Fibroblast of gingiva (primary cell): Measurements from ENCODE around the gene NANS.
A peak's percentile ranks its signal among the peaks of the same experiment; 100 is the strongest.
"Not testable (repeated sequence)": the region's sequence is repeated elsewhere in the genome, so short reads cannot be mapped to it uniquely, and the experiment has no call there.

Experiments
- DNase-seq: peaks from one replicate; pipeline ENCODE4 v3.0.0-alpha.2; 2011; ENCODE audit warnings: low read depth

The NANS gene, protein sequence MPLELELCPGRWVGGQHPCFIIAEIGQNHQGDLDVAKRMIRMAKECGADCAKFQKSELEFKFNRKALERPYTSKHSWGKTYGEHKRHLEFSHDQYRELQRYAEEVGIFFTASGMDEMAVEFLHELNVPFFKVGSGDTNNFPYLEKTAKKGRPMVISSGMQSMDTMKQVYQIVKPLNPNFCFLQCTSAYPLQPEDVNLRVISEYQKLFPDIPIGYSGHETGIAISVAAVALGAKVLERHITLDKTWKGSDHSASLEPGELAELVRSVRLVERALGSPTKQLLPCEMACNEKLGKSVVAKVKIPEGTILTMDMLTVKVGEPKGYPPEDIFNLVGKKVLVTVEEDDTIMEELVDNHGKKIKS

GRCh38 chr9:98056269-98057137 is at the start of gene NANS:
TSS of gene NANS (plus strand) at chr9:98056732. CDS start at chr9:98056809, 77 bp downstream.
- DNase-seq: peak; percentile 92

GRCh38 chr9:98007251-98007928 is 49.1 kb upstream of the NANS start:
- DNase-seq: peak; percentile 6

DNA sequence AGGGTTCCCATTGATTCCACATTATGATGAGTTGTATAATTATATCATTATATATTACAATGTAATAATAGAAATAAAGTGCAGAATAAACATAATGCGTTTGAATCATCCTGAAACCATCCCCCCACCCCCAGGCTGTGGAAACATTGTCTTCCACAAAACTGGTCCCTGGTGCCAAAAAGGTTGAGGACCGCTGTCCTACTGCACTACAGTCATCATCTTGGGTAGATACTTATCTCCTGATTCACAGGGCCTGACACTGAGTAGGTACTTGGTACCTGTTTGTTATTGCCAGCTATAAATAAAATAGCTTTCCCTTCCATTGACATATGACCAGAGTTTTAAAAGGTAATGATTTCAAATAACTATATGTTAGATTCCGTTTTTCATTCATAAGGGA is 47.8 kb upstream of the NANS start:
- no peak for DNase-seq

- no peak for DNase-seq
These were observed 47.1 kb upstream of the NANS start for GRCh38 chr9:98009437-98009836.

DNA sequence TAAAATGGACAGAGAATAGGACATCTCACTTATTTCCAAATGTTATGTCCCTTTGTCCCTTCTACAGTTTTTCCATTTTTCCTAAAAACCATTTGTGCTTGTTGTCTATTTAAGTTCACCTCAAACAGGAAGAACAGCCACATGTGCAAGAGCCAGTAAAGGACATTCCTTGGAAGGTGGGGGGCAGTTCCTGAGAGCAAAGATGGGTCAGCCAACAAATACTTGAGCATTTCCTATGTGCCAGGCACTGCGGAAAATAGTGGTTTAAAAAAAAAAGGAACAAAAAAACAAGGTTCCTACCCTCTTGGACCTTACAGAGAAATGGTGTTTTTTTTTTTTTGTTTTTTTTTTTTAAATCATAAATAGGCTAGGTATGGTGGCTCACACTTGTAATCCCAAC is 46.6 kb upstream of the NANS start:
- DNase-seq: peak; percentile 46

DNA sequence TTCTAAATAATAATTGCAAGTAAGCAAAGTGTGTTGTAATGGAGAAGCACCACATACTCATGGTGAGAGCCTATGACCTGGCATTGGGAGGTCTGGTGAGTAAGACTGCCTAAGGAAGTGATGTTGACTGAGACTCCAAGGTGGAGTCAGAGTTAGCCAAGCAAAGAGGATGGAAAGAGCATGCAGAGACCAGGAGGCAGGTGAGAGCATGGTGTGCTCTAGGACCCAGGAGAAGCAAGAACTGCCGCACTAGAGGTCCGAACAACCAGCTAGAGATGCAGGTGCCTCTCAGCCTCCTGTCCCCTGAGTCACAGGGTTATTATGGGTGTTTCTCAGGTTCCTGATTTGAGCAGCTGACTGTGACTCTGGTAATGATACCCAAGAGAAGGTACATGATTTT is 46.1 kb upstream of the NANS start:
- peak; percentile 13 for DNase-seq

- no peak for DNase-seq
These were observed 45.4 kb upstream of the NANS start for GRCh38 chr9:98011122-98011521.

GRCh38 chr9:98016137-98016680 is 40.3 kb upstream of the NANS start:
- no peak for DNase-seq

DNA sequence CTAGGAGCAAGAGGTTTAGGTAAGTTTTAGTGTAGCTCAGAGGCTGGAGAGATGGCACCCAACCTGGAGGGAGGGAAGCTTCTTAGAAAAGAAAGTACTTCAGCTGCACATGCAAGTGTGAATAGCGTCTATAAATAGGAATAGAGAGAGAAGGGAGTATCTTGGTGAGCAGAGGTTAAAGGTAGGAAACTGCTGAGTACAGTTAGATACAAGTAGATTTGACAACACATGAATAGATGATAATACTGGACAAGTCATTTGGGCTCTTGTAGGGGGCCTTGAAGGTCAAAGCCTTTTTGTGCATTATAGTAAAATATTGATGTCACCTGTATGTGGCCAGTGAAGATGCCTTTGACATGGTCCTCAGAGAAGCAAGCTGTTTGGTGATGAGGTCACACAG is 39.2 kb upstream of the NANS start:
- DNase-seq: no peak

- DNase-seq: no peak
These were observed 38.2 kb upstream of the NANS start for GRCh38 chr9:98018347-98018746.

DNA sequence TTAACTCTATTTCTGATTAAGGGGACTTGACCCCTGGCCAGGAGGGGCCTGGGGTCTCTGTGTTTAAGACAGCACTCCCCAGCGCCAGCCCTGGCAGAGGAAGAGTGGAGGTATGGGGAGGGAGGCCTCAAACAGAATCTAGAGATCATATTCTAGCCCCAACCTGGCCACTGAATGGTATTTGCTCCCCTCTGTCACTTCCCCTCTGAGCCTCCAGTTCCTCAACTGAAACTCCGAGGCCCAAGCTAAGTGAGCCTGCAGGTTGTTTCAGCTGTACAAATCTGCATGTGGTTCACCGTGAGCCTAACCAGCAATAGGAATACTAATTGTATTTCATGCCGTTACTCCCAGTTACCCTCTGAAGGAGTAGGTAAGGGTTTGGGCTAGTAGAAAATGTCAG is 37.4 kb upstream of the NANS start:
- no peak for DNase-seq

DNA sequence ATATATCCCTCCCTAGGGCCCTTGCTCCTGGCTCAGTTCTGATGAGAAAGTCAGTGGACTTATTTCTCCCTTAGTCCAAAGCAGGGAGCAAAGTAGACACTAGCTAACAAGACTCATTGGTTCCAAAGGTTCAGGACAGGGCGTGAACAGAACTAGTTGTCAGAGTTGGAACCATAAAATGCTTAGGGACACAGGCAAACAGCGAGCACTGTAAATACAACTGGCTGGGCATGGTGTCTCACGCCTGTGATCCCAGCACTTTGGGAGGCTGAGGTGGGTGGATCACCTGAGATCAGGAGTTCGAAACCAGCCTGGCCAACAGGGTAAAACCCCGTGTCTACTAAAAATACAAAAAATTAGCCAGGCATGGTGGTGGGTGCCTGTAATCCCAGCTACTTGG is 36.7 kb upstream of the NANS start:
- not testable (repeated sequence) for DNase-seq

DNA sequence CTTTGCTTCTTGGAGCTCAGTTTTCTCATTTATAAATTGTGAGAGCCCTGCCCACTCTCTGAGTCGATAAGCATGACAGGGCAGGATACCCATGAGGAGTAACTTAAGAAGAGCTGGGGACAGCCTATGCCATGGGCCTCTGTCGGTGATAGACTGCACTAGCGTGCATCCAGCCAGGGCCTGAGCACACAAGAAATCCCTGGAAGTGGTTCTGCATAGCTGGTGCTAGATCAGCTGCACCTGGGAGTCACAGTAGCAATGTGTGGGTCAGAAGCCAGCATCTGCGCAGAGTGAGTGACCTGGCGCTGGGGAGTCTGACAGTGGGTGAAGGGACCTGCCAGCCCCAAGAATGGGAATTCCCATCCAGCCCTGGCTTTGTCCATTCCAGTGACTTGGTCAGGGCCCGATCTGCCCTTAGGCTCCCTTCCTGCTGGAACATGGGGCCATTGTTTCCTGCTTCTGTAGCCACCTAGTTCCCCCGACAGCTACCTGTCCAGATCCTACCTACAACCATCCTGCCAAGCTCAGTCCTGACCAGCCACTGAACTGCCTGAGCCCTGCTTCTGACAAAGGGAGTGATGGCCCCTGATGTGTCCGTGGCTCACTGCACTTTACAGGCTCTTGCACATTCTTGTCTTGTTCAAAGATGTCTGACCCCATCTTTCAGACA is 35.9 kb upstream of the NANS start:
- no peak for DNase-seq

- no peak for DNase-seq
These were observed 35.1 kb upstream of the NANS start for GRCh38 chr9:98021306-98022040.

- no peak for DNase-seq
These were observed 34.1 kb upstream of the NANS start for GRCh38 chr9:98022447-98022846.

GRCh38 chr9:98024702-98025101 is 31.8 kb upstream of the NANS start:
- no peak for DNase-seq

DNA sequence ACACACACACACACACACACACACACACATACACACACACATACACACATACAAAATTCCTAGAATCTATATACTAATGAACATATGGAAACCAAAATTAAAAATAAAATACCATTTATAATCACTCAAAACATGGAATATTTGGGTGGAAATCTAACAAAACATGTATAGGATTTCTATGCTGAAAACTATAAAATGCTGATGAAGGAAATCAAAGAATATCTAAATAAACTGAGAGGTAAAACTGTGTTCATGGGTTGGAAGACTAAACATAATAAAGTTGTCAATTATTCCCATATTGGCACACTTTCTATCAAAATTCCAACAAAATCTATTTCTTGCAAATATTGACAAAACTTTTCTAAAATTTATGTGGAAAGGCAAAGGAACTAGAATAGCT is 25.4 kb upstream of the NANS start:
- DNase-seq: no peak

DNA sequence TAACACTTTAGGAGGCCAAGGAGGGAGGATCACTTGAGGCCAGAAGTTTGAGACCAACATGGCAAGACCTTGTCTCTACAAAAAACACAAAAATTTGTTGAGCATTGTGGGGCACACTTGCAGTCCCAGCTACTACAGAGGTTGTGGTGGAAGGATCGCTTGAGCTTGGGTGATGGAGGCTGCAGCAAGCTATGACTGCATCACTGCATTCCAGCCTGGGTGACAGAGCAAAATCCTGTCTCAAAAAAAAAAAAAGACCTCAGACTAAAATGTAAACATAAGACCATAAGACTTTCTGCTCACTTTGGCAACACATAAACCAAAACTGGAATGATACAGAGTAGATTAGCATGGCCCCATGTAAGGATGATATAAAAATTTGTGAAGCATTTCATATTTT is 24.6 kb upstream of the NANS start:
- DNase-seq: peak; percentile 14

DNA sequence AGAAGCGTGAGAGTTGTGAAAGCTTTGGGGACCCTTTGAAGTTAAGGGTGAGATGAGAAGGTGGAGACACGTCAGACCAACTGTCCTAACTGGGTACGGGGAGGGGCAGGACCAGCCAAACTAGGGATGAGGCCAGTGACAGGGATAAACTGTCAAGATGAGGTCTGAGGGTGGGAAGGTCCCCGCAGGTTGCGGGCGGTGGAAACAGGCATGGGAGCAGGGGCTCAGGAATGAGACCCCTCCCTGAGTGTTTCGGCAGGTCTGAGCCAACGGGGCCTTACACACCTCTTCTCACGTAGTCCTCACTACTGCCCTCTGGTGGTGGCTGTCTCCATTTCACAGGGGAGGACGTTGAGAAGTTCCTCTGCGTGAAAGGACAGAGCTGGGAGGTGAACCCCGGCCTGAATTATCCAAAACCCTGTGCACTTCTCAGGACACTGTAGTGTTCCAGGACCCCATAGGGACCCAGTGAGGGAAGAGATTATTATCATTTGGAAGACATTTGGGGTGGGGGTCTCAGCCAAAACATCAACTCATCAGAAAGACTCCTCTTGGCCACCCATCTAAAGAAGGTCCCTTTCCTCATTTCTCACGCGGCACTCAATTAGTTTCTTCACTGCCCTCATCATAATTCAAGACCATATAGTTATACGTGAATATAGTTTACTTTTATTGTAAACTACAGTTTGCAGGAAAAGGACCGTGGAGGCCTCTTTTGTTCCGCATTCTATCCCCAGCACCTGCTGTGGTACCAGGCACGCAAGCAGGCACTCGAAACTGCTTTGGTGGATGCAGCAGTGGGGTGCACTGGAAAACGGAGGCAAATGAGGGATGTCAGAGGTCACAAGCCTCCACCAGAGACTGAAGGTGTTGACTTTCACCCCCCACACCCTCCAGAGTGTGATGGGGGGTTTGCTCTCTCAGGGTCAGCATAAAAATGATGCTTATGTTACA is 21.7 kb upstream of the NANS start:
- peak; percentile 53 for DNase-seq

- DNase-seq: no peak
These were observed 19.2 kb upstream of the NANS start for GRCh38 chr9:98037357-98037756.
